Measurements from ENCODE around the gene SRC.

Gene SRC

GRCh38 chr20:37305079-37305478 is 40.9 kb upstream of the SRC start:
- no peaks in the 10 kb centered on the region for H3K4me1 ChIP-seq (ENCODE audit: insufficient read depth, low read length, severe bottlenecking)
- no peak overlapping the region for H3K9ac ChIP-seq (ENCODE audit: low read length)
- H3F3A ChIP-seq (ENCODE audit: insufficient read depth, low read length) = no peaks in the 10 kb centered on the region
- H3K27ac ChIP-seq (ENCODE audit: low read depth, low read length, poor library complexity, severe bottlenecking) = no peak overlapping the region
- no peaks in the 10 kb centered on the region for H3K9me3 ChIP-seq (ENCODE audit: low read length)
- no peak overlapping the region for H3K4me3 ChIP-seq (ENCODE audit: low read depth, low read length, poor library complexity, severe bottlenecking)
- peaks cover 27% of the 10 kb centered on the region for H3K36me3 ChIP-seq (ENCODE audit: insufficient read depth, low read length)
- H4K20me1 ChIP-seq (ENCODE audit: insufficient read depth, low read length) = no peaks in the 10 kb centered on the region
- no peaks in the 10 kb centered on the region for H3K27me3 ChIP-seq (ENCODE audit: insufficient read depth, low read length)
- H3K4me2 ChIP-seq (ENCODE audit: low read length) = no peak overlapping the region
- no peak overlapping the region for H2AFZ ChIP-seq (ENCODE audit: low read length)
- H3K9me2 ChIP-seq (ENCODE audit: low read depth, low read length) = no peaks in the 10 kb centered on the region
- no peak for TF ChIP-seq EZH2 (IDR thresholded peaks at IDR 0.05; ENCODE audit: borderline replicate concordance, low read length)
- no peak for TF ChIP-seq CTCF (IDR thresholded peaks at IDR 0.05; ENCODE audit: low read length)
- H3K79me2 ChIP-seq (ENCODE audit: insufficient read depth, low read length) = no peaks in the 10 kb centered on the region

- Histone ChIP-seq H3K36me3 (ENCODE audit: insufficient read depth, low read length) (peaks cover 27% of the 10 kb centered on the region), H3K9ac (ENCODE audit: low read length) (no peak overlapping the region)
- TF ChIP-seq EZH2 (IDR thresholded peaks at IDR 0.05; ENCODE audit: borderline replicate concordance, low read length) (no peak), CTCF (IDR thresholded peaks at IDR 0.05; ENCODE audit: low read length) (no peak)
Measured at GRCh38 chr20:37305839-37306238, 40.1 kb upstream of the SRC start.

GRCh38 chr20:37308086-37309050 is 37.6 kb upstream of the SRC start:
- no peaks in the 10 kb centered on the region for H3K9me3 ChIP-seq (ENCODE audit: low read length)
- H3K9me2 ChIP-seq (ENCODE audit: low read depth, low read length) = no peaks in the 10 kb centered on the region
- no peaks in the 10 kb centered on the region for H3K4me1 ChIP-seq (ENCODE audit: insufficient read depth, low read length, severe bottlenecking)
- peaks cover 10% of the 10 kb centered on the region; the same call in 1 of the 2 replicates for H3K36me3 ChIP-seq (ENCODE audit: insufficient read depth, low read length)
- no peak overlapping the region for H3K4me2 ChIP-seq (ENCODE audit: low read length)
- H3F3A ChIP-seq (ENCODE audit: insufficient read depth, low read length) = no peaks in the 10 kb centered on the region
- H3K79me2 ChIP-seq (ENCODE audit: insufficient read depth, low read length) = no peaks in the 10 kb centered on the region
- no peak overlapping the region for H2AFZ ChIP-seq (ENCODE audit: low read length)
- H3K9ac ChIP-seq (ENCODE audit: low read length) = no peak overlapping the region
- H3K27ac ChIP-seq (ENCODE audit: low read depth, low read length, poor library complexity, severe bottlenecking) = no peak overlapping the region
- H3K4me3 ChIP-seq (ENCODE audit: low read depth, low read length, poor library complexity, severe bottlenecking) = no peak overlapping the region
- H3K27me3 ChIP-seq (ENCODE audit: insufficient read depth, low read length) = no peaks in the 10 kb centered on the region
- no peak for TF ChIP-seq EZH2 (IDR thresholded peaks at IDR 0.05; ENCODE audit: borderline replicate concordance, low read length)
- no peak for TF ChIP-seq CTCF (IDR thresholded peaks at IDR 0.05; ENCODE audit: low read length)
- no peaks in the 10 kb centered on the region for H4K20me1 ChIP-seq (ENCODE audit: insufficient read depth, low read length)

More at GRCh38 chr20:37305839-37306238, 40.1 kb upstream of the SRC start:
- Histone ChIP-seq H3K9me3 (ENCODE audit: low read length) (no peaks in the 10 kb centered on the region), H4K20me1 (ENCODE audit: insufficient read depth, low read length) (no peaks in the 10 kb centered on the region), H3K27ac (ENCODE audit: low read depth, low read length, poor library complexity, severe bottlenecking) (no peak overlapping the region), H3K79me2 (ENCODE audit: insufficient read depth, low read length) (no peaks in the 10 kb centered on the region), H3K4me3 (ENCODE audit: low read depth, low read length, poor library complexity, severe bottlenecking) (no peak overlapping the region), H3K4me2 (ENCODE audit: low read length) (no peak overlapping the region), H3F3A (ENCODE audit: insufficient read depth, low read length) (no peaks in the 10 kb centered on the region), H3K4me1 (ENCODE audit: insufficient read depth, low read length, severe bottlenecking) (no peaks in the 10 kb centered on the region), H3K9me2 (ENCODE audit: low read depth, low read length) (no peaks in the 10 kb centered on the region), H2AFZ (ENCODE audit: low read length) (no peak overlapping the region), H3K27me3 (ENCODE audit: insufficient read depth, low read length) (no peaks in the 10 kb centered on the region)

Measured in OCI-LY1 (cell line).